Neural cell (in vitro differentiated cells): ENCODE data around the gene ST3GAL2. TPM values are rescaled to one million over a fixed set of nuclear protein-coding genes. Genes with fewer than 3 reads are reported as not detected.

ENCODE experiments used
- H2AFZ ChIP-seq: fragments of 200-600, 300-800 bp; sonication (generic), shearing (Covaris generic); 2 replicates; pipeline ENCODE4 v1.6.0; 2014; ENCODE audit warnings: low read depth, mild to moderate bottlenecking, antibody characterized with exemption, low read length, moderate library complexity
- H3F3A ChIP-seq: fragments of 200-600 bp; shearing (Covaris generic); 2 replicates; pipeline ENCODE4 v1.6.1; 2016; ENCODE audit warnings: mild to moderate bottlenecking, moderate library complexity, mixed read lengths, antibody characterized with exemption, low read length; ENCODE audit not compliant: insufficient read depth, poor library complexity, severe bottlenecking
- H3K27ac ChIP-seq: fragments of 200-600, 300-800 bp; sonication (generic), shearing (Covaris generic); 2 replicates; pipeline ENCODE4 v1.5.1; 2014; ENCODE audit warnings: mild to moderate bottlenecking, low read length, moderate library complexity
- H3K27me3 ChIP-seq: fragments of 300-800, 200-600 bp; sonication (generic), shearing (Covaris generic); 2 replicates; pipeline ENCODE4 v1.6.0; 2014; ENCODE audit warnings: mild to moderate bottlenecking, low read depth, low read length, moderate library complexity; ENCODE audit not compliant: insufficient read depth
- H3K36me3 ChIP-seq: fragments of 300-800, 200-600 bp; sonication (generic), shearing (Covaris generic); 2 replicates; pipeline ENCODE4 v1.5.1; 2014; ENCODE audit warnings: mild to moderate bottlenecking, antibody characterized with exemption, low read length, moderate library complexity; ENCODE audit not compliant: insufficient read depth
- H3K4me2 ChIP-seq: fragments of 300-800, 200-600 bp; sonication (generic), shearing (Covaris generic); 2 replicates; pipeline ENCODE4 v1.6.0; 2014; ENCODE audit warnings: mild to moderate bottlenecking, low read length
- H3K4me3 ChIP-seq: fragments of 300-800, 200-600 bp; sonication (generic), shearing (Covaris generic); 2 replicates; pipeline ENCODE4 v1.5.1; 2014; ENCODE audit warnings: mild to moderate bottlenecking, low read length, moderate library complexity
- H3K79me2 ChIP-seq: fragments of 200-600 bp; shearing (Covaris generic); replicated peaks from 2 replicates; pipeline ENCODE4 v1.6.0; 2014; ENCODE audit warnings: mild to moderate bottlenecking, low read length, moderate library complexity; ENCODE audit not compliant: insufficient read depth
- H3K9ac ChIP-seq: fragments of 300-800, 200-600 bp; sonication (generic), shearing (Covaris generic); 2 replicates; pipeline ENCODE4 v1.6.1; 2016; ENCODE audit warnings: mild to moderate bottlenecking, low read length, mixed read lengths
- H3K9me2 ChIP-seq: fragments of 200-600 bp; shearing (Covaris generic); 2 replicates; pipeline ENCODE4 v1.6.1; 2016; ENCODE audit warnings: mild to moderate bottlenecking, low read length, mixed read lengths; ENCODE audit not compliant: insufficient read depth
- H3K9me3 ChIP-seq: fragments of 200-600, 300-800 bp; sonication (generic), shearing (Covaris generic); 2 replicates; pipeline ENCODE4 v1.6.1; 2016; ENCODE audit warnings: mild to moderate bottlenecking, mixed run types, low read length, moderate library complexity, mixed read lengths
- H4K20me1 ChIP-seq: fragments of 200-600 bp; shearing (Covaris generic); 2 replicates; pipeline ENCODE4 v1.6.1; 2016; ENCODE audit warnings: mild to moderate bottlenecking, mixed run types; ENCODE audit not compliant: insufficient read depth
- EP300 ChIP-seq: fragments of 450-650 bp; conservative IDR thresholded peaks from 2 replicates; pipeline ENCODE4 v1.6.1; 2014; ENCODE audit warnings: antibody characterized with exemption, mild to moderate bottlenecking, moderate library complexity; ENCODE audit not compliant: poor library complexity, severe bottlenecking
- EZH2 ChIP-seq: fragments of 200-600, 300-800 bp; shearing (Covaris generic), sonication (generic); IDR thresholded peaks from 2 replicates; pipeline ENCODE4 v1.6.1; 2014; ENCODE audit warnings: antibody characterized with exemption, low read length, borderline replicate concordance, mild to moderate bottlenecking; ENCODE audit not compliant: insufficient read depth, poor library complexity, severe bottlenecking
- MXI1 ChIP-seq: fragments of 450-650 bp; conservative IDR thresholded peaks from 2 replicates; pipeline ENCODE4 v1.6.1; 2014; ENCODE audit warnings: antibody characterized with exemption, mild to moderate bottlenecking; ENCODE audit not compliant: poor library complexity, severe bottlenecking
- POLR2AphosphoS5 ChIP-seq: IDR thresholded peaks from 2 replicates; pipeline ENCODE4 v1.6.1; 2012
- RAD21 ChIP-seq: fragments of 450-650 bp; conservative IDR thresholded peaks from 2 replicates; pipeline ENCODE4 v1.6.1; 2014; ENCODE audit warnings: antibody characterized with exemption, mild to moderate bottlenecking, moderate library complexity
- SMC3 ChIP-seq: fragments of 450-650 bp; conservative IDR thresholded peaks from 2 replicates; pipeline ENCODE4 v1.6.1; 2014; ENCODE audit warnings: antibody characterized with exemption, mild to moderate bottlenecking, moderate library complexity; ENCODE audit not compliant: poor library complexity
- TAF1 ChIP-seq: IDR thresholded peaks from 2 replicates; pipeline ENCODE4 v1.6.1; 2012; ENCODE audit warnings: low read depth
- polyA plus RNA-seq: library from polyadenylated mRNA; depleted of rRNA; stranded (reverse); fragments of >200 nt; gene quantifications from 2 replicates; pipeline ENCODE4 v1.2.3, GENCODE V29; 2014
- TF ChIP-seq, protein P1 (sequence below): IDR thresholded peaks from 2 replicates; pipeline ENCODE4 v1.6.1; 2012; ENCODE audit warnings: borderline replicate concordance
- TF ChIP-seq, protein P2 (sequence below): fragments of 450-650 bp; IDR thresholded peaks from 2 replicates; pipeline ENCODE4 v1.5.1; 2014; ENCODE audit warnings: antibody characterized with exemption, mild to moderate bottlenecking, moderate library complexity; ENCODE audit not compliant: poor library complexity, severe bottlenecking

Gene ST3GAL2
- polyA plus RNA-seq, 1 donor from 2014 or later, result 19.4 TPM

DNA sequence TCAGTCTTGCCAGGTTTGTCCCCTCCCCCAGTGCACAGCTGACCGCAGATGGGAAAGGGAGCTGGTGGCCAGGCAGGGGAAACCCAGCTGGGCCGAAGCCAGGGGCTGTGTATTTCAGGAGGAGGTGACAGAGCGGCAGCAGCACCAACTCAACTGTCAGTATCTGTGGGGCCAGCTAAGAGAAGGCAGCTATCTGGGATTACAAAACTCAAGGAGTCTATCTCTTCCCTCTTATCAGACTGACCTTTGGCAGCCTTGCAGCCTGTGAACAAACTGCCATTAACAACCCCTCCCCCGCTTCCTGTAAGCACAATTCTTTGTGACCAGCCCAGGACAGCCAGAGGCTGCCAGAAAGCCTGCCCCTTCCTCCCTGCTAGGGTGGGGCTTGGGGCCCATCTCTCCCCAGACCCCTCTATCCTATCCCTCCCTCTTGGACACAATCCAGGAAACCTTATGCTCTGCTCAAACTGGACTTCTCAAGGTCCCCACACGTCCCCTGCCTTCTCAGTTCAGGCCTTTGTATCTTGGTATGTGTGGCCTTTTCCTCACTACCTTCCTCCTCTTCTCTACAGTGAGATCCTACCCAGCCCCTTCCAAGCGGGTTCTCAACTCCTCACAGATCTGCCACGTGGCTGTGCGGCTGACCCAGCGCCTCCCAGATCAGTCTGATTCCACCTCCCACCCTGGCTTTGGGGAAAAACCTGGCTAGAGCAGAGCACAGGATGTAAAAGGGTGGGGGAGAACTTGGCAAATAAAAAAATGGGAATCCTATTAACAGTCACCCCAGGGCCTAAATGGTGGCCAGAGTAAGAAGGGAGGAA, 10.5 kb downstream of the ST3GAL2 start:
- H3K9me3 ChIP-seq, result no peaks in the 10 kb centered on the region
- H2AFZ ChIP-seq, result no peak overlapping the region
- no peaks in the 10 kb centered on the region for H3K9me2 ChIP-seq
- H4K20me1 ChIP-seq, result no peaks in the 10 kb centered on the region
- no peaks in the 10 kb centered on the region for H3K79me2 ChIP-seq
- H3K27ac ChIP-seq, result no peak overlapping the region
- no peak overlapping the region for H3K4me3 ChIP-seq
- no peaks in the 10 kb centered on the region for H3F3A ChIP-seq
- no peaks in the 10 kb centered on the region for H3K27me3 ChIP-seq
- no peak overlapping the region for H3K4me2 ChIP-seq
- no peaks in the 10 kb centered on the region for H3K36me3 ChIP-seq
- TF ChIP-seq EZH2 (no peak), RAD21 (no peak), EP300 (no peak), TAF1 (no peak), POLR2AphosphoS5 (no peak), SMC3 (no peak), MXI1 (no peak)
- TF ChIP-seq, protein P1, sequence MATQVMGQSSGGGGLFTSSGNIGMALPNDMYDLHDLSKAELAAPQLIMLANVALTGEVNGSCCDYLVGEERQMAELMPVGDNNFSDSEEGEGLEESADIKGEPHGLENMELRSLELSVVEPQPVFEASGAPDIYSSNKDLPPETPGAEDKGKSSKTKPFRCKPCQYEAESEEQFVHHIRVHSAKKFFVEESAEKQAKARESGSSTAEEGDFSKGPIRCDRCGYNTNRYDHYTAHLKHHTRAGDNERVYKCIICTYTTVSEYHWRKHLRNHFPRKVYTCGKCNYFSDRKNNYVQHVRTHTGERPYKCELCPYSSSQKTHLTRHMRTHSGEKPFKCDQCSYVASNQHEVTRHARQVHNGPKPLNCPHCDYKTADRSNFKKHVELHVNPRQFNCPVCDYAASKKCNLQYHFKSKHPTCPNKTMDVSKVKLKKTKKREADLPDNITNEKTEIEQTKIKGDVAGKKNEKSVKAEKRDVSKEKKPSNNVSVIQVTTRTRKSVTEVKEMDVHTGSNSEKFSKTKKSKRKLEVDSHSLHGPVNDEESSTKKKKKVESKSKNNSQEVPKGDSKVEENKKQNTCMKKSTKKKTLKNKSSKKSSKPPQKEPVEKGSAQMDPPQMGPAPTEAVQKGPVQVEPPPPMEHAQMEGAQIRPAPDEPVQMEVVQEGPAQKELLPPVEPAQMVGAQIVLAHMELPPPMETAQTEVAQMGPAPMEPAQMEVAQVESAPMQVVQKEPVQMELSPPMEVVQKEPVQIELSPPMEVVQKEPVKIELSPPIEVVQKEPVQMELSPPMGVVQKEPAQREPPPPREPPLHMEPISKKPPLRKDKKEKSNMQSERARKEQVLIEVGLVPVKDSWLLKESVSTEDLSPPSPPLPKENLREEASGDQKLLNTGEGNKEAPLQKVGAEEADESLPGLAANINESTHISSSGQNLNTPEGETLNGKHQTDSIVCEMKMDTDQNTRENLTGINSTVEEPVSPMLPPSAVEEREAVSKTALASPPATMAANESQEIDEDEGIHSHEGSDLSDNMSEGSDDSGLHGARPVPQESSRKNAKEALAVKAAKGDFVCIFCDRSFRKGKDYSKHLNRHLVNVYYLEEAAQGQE, result no peak
- TF ChIP-seq, protein P2, sequence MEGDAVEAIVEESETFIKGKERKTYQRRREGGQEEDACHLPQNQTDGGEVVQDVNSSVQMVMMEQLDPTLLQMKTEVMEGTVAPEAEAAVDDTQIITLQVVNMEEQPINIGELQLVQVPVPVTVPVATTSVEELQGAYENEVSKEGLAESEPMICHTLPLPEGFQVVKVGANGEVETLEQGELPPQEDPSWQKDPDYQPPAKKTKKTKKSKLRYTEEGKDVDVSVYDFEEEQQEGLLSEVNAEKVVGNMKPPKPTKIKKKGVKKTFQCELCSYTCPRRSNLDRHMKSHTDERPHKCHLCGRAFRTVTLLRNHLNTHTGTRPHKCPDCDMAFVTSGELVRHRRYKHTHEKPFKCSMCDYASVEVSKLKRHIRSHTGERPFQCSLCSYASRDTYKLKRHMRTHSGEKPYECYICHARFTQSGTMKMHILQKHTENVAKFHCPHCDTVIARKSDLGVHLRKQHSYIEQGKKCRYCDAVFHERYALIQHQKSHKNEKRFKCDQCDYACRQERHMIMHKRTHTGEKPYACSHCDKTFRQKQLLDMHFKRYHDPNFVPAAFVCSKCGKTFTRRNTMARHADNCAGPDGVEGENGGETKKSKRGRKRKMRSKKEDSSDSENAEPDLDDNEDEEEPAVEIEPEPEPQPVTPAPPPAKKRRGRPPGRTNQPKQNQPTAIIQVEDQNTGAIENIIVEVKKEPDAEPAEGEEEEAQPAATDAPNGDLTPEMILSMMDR, result no peak
- H3K9ac ChIP-seq, result no peak overlapping the region

DNA sequence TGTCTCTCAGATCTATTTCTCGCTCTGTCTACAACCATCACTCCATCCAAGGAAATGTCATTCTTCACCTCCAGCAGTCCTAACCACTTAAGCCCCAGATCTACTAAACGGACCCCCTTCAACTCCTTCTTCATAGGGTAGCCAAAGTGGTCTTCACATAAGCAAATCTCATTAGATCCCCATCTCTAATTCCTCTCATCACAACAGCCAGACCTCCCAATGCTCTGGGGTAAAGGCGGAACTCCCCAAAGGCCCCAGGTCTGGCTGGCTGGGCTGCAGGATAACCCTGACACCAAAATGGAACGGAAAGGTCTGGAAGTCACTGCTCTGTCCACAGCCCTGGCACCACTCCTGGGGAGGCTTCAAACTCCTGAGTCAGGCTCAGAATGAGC, 11.1 kb downstream of the ST3GAL2 start:
- H3K9me2 ChIP-seq, result no peaks in the 10 kb centered on the region
- no peaks in the 10 kb centered on the region for H3K27me3 ChIP-seq
- H3K27ac ChIP-seq, result no peak overlapping the region
- H3K9ac ChIP-seq, result no peak overlapping the region
- no peak overlapping the region for H2AFZ ChIP-seq
- no peak overlapping the region for H3K4me3 ChIP-seq
- no peaks in the 10 kb centered on the region for H3K36me3 ChIP-seq
- H3K9me3 ChIP-seq, result no peaks in the 10 kb centered on the region
- TF ChIP-seq, protein P1, result no peak
- TF ChIP-seq SMC3 (no peak), RAD21 (no peak), MXI1 (no peak), EP300 (no peak)
- H4K20me1 ChIP-seq, result no peaks in the 10 kb centered on the region
- no peak overlapping the region for H3K4me2 ChIP-seq
- H3F3A ChIP-seq, result no peaks in the 10 kb centered on the region
- H3K79me2 ChIP-seq, result no peaks in the 10 kb centered on the region
